Prostate gland (tissue), 2 donors: Measurements from ENCODE around the gene TTC34. TPM values are rescaled to one million over a fixed set of nuclear protein-coding genes. Genes with fewer than 3 reads are reported as not detected.

ENCODE experiments used
- DNase-seq: peaks from one replicate; pipeline ENCODE4 v3.0.0-alpha.2; 2019; ENCODE audit warnings: low spot score
- H3K27ac ChIP-seq, 2 donors: fragments of 200-600 bp; sonication (generic); 2 replicates each; pipeline ENCODE4 v1.5.1; 2017 to 2019
- H3K27me3 ChIP-seq: fragments of 200-600 bp; sonication (generic); replicated peaks from 2 replicates; pipeline ENCODE4 v1.5.1; 2019; ENCODE audit not compliant: insufficient read depth
- H3K36me3 ChIP-seq, 2 donors: fragments of 200-600 bp; sonication (generic); 1 replicate in 1 of 2; 2 replicates in 1 of 2; pipeline versions ENCODE4 v1.5.1 to v1.8.1; 2017 to 2019
- H3K4me1 ChIP-seq: fragments of 200-600 bp; sonication (generic); replicated peaks from 2 replicates; pipeline ENCODE4 v1.5.1; 2019
- H3K4me3 ChIP-seq, 2 donors: fragments of 200-600 bp; sonication (generic); 2 replicates each; pipeline ENCODE4 v1.5.1; 2017 to 2019
- H3K9me3 ChIP-seq: fragments of 200-600 bp; sonication (generic); 2 replicates; pipeline ENCODE4 v1.5.1; 2017
- CTCF ChIP-seq, 4 experiments: fragments of 200-600 bp in 2 of 4; fragments of 450-650 bp in 2 of 4; sonication (generic) in 2 of 4; IDR thresholded peaks; 1 replicate in 3 of 4; 2 replicates in 1 of 4; pipeline ENCODE4 v1.5.1; 2016 to 2019; ENCODE audit warnings: antibody characterized with exemption in 4 of 4, mild to moderate bottlenecking in 2 of 4, moderate library complexity in 2 of 4
- POLR2A ChIP-seq: fragments of 450-650 bp; IDR thresholded peaks from one replicate; pipeline ENCODE4 v1.6.1; 2016; ENCODE audit warnings: antibody characterized with exemption, mild to moderate bottlenecking
- POLR2AphosphoS5 ChIP-seq: sonication (generic); formaldehyde crosslinking; IDR thresholded peaks from one replicate; pipeline ENCODE4 v1.6.1; 2017; ENCODE audit warnings: antibody characterized with exemption
- WGBS: methylation state at CpG from one replicate; pipeline ENCODE4 v1.1.5; 2018; 5-methylcytosine and 5-hydroxymethylcytosine counted together
- intact Hi-C: fragments of 100-400 bp; cut with DNase I; formaldehyde crosslinking; loops from one replicate; pipeline ENCODE4 v1.14.2; 2022
- total RNA-seq, 2 donors: library from RNA; depleted of rRNA; stranded (reverse); fragments of >200 nt; gene quantifications; one replicate each; pipeline ENCODE4 v1.1.0, GENCODE V29; 2016

Gene TTC34
- total RNA-seq, 2 donors from 2014 or later = 0.32 to 1.2 TPM

GRCh38 chr1:2816786-2817185, 15.3 kb upstream of the TTC34 start:
- H3K4me3 ChIP-seq = no peak overlapping the region
- intact Hi-C loops = no loop called here
- no peak overlapping the region for H3K27ac ChIP-seq
- 84% methylated on average over 15 of the region's 15 CpGs for WGBS
- no peak for DNase-seq
- no peaks in the 10 kb centered on the region for H3K36me3 ChIP-seq
- no peaks in the 10 kb centered on the region for H3K4me1 ChIP-seq
- TF ChIP-seq POLR2AphosphoS5 (no peak), POLR2A (no peak), CTCF (IDR thresholded peaks at IDR 0.05) (no peak)
- no peaks in the 10 kb centered on the region for H3K9me3 ChIP-seq
- peaks cover 5% of the 10 kb centered on the region for H3K27me3 ChIP-seq

GRCh38 chr1:2815551-2815950, 14.1 kb upstream of the TTC34 start:
- Histone ChIP-seq H3K36me3 (no peaks in the 10 kb centered on the region), H3K9me3 (no peaks in the 10 kb centered on the region), H3K27me3 (peaks cover 5% of the 10 kb centered on the region), H3K4me1 (no peaks in the 10 kb centered on the region), H3K4me3 (no peak overlapping the region), H3K27ac (no peak overlapping the region)
- 64% methylated on average over 15 of the region's 15 CpGs for WGBS
- intact Hi-C loops = no loop called here
- DNase-seq = no peak
- TF ChIP-seq POLR2A = no peak
- no peak for TF ChIP-seq CTCF (IDR thresholded peaks at IDR 0.05)
- TF ChIP-seq POLR2AphosphoS5 = no peak

- intact Hi-C loops = no loop called here
- no peaks in the 10 kb centered on the region for H3K9me3 ChIP-seq
- no peak overlapping the region for H3K27ac ChIP-seq
- no peak overlapping the region for H3K4me3 ChIP-seq
- TF ChIP-seq POLR2AphosphoS5 = no peak
- TF ChIP-seq CTCF (IDR thresholded peaks at IDR 0.05) = no peak
- TF ChIP-seq POLR2A = no peak
- 84% methylated on average over 24 of the region's 24 CpGs for WGBS
- DNase-seq = no peak
- no peaks in the 10 kb centered on the region for H3K36me3 ChIP-seq
- H3K27me3 ChIP-seq = peaks cover 8% of the 10 kb centered on the region
- H3K4me1 ChIP-seq = no peaks in the 10 kb centered on the region
These were observed 13.1 kb upstream of the TTC34 start for GRCh38 chr1:2814511-2815075.

- no peak for DNase-seq
- intact Hi-C loops = no loop called here
- H3K27me3 ChIP-seq = peaks cover 20% of the 10 kb centered on the region
- TF ChIP-seq POLR2A = no peak
- TF ChIP-seq CTCF (IDR thresholded peaks at IDR 0.05) = no peak
- TF ChIP-seq POLR2AphosphoS5 = no peak
- no peaks in the 10 kb centered on the region for H3K36me3 ChIP-seq
- no peak overlapping the region for H3K4me3 ChIP-seq
- H3K9me3 ChIP-seq = no peaks in the 10 kb centered on the region
- H3K27ac ChIP-seq = no peak overlapping the region
- no peaks in the 10 kb centered on the region for H3K4me1 ChIP-seq
- WGBS = 97% methylated on average over 23 of the region's 34 CpGs
These were observed 11.6 kb upstream of the TTC34 start for GRCh38 chr1:2812939-2813653.

- no peaks in the 10 kb centered on the region for H3K9me3 ChIP-seq
- no peak overlapping the region for H3K27ac ChIP-seq
- no peak for TF ChIP-seq POLR2A
- TF ChIP-seq CTCF (IDR thresholded peaks at IDR 0.05) = no peak
- no peak for TF ChIP-seq POLR2AphosphoS5
- no peaks in the 10 kb centered on the region for H3K36me3 ChIP-seq
- 91% methylated on average over 7 of the region's 7 CpGs for WGBS
- H3K4me1 ChIP-seq = no peaks in the 10 kb centered on the region
- H3K27me3 ChIP-seq = peaks cover 26% of the 10 kb centered on the region
- intact Hi-C loops = no loop called here
- no peak for DNase-seq
- no peak overlapping the region for H3K4me3 ChIP-seq
These were observed 10.6 kb upstream of the TTC34 start for GRCh38 chr1:2812136-2812535.
